Endothelial cell of umbilical vein (primary cell): ENCODE data around the gene PCDHB10. TPM values are rescaled to one million over a fixed set of nuclear protein-coding genes. Genes with fewer than 3 reads are reported as not detected.

Experiments
- BruUV-seq: library from RNA; stranded (reverse); fragments of 400-500 nt; replicated peaks from 2 replicates; lab custom pipeline; 2021; lab: Mats Ljungman, UMichigan
- CTCF ChIA-PET: fragments of 300-600, 350-600 bp; sonication (Branson Sonifier 250); formaldehyde crosslinking; loops from one replicate; lab custom pipeline; 2021; ENCODE audit warnings: antibody characterized with exemption, inconsistent platforms; lab: Charles Lee
- POLR2A ChIA-PET: fragments of 300-600, 350-600 bp; sonication (Branson Sonifier 250); formaldehyde crosslinking; loops from one replicate; lab custom pipeline; 2021; ENCODE audit warnings: antibody characterized with exemption, inconsistent platforms; lab: Charles Lee
- DNase-seq: peaks from one replicate; pipeline ENCODE4 v3.0.0-alpha.2; 2011; ENCODE audit warnings: low read depth, low spot score
- FAIRE-seq: peaks from 2 replicates; lab custom pipeline; 2011; peaks lifted over from hg19 to GRCh38; lab: Jason Lieb, UNC
- H2AFZ ChIP-seq: 2 replicates; pipeline ENCODE4 v1.6.0; 2012; ENCODE audit warnings: low read depth, low read length, control low read depth, inconsistent platforms
- H3K27ac ChIP-seq: 2 replicates; pipeline ENCODE4 v1.5.1; 2011; ENCODE audit warnings: low read depth, mild to moderate bottlenecking, control low read depth, low read length, moderate library complexity; ENCODE audit not compliant: insufficient read depth
- H3K27me3 ChIP-seq, 2 experiments: 2 replicates each; pipeline versions ENCODE4 v1.6.0 to v1.6.1; 2011; ENCODE audit warnings: low read length in 2 of 2, mixed read lengths in 1 of 2; ENCODE audit not compliant: control insufficient read depth in 2 of 2, insufficient read depth in 2 of 2
- H3K36me3 ChIP-seq, 2 experiments: 2 replicates in 1 of 2; 3 replicates in 1 of 2; pipeline ENCODE4 v1.5.1; 2011; ENCODE audit warnings: low read length in 2 of 2, mild to moderate bottlenecking in 1 of 2, moderate library complexity in 1 of 2; ENCODE audit not compliant: control insufficient read depth in 2 of 2, insufficient read depth in 2 of 2; ENCODE audit errors: extremely low read depth in 1 of 2
- H3K4me1 ChIP-seq: 3 replicates; pipeline ENCODE4 v1.5.1; 2011; ENCODE audit warnings: mild to moderate bottlenecking, low read length; ENCODE audit not compliant: control insufficient read depth, insufficient read depth; ENCODE audit errors: extremely low read depth
- H3K4me2 ChIP-seq: 2 replicates; pipeline ENCODE4 v1.6.1; 2011; ENCODE audit warnings: low read length, control low read depth, mixed read lengths; ENCODE audit not compliant: insufficient read depth
- H3K4me3 ChIP-seq, 3 experiments: fragments of 200-600 bp in 1 of 3; sonication (generic), shearing (Covaris generic) in 1 of 3; replicated peaks in 1 of 3; 2 replicates each; pipeline ENCODE4 v1.5.1; 2011 to 2016; ENCODE audit warnings: control low read depth in 3 of 3, low read length in 3 of 3, mild to moderate bottlenecking in 2 of 3, inconsistent platforms in 1 of 3, low read depth in 1 of 3, moderate library complexity in 1 of 3; ENCODE audit not compliant: insufficient read depth in 1 of 3
- H3K79me2 ChIP-seq: 2 replicates; pipeline ENCODE4 v1.6.0; 2012; ENCODE audit warnings: low read length, inconsistent platforms; ENCODE audit not compliant: control insufficient read depth, insufficient read depth
- H3K9ac ChIP-seq: replicated peaks from 2 replicates; pipeline ENCODE3; 2011; ENCODE audit warnings: low read length, control low read depth; ENCODE audit not compliant: insufficient read depth; ENCODE audit errors: extremely low read depth
- H3K9me1 ChIP-seq: replicated peaks from 3 replicates; pipeline ENCODE4 v1.6.0; 2011; ENCODE audit warnings: mild to moderate bottlenecking, low read length; ENCODE audit not compliant: control insufficient read depth, insufficient read depth; ENCODE audit errors: extremely low read depth
- H3K9me3 ChIP-seq: replicated peaks from 2 replicates; pipeline ENCODE4 v1.5.1; 2012; ENCODE audit warnings: low read length, inconsistent platforms; ENCODE audit not compliant: control insufficient read depth, insufficient read depth
- H4K20me1 ChIP-seq: replicated peaks from 2 replicates; pipeline ENCODE3; 2011; ENCODE audit warnings: mild to moderate bottlenecking, low read length; ENCODE audit not compliant: control insufficient read depth, insufficient read depth; ENCODE audit errors: extremely low read depth
- EZH2 ChIP-seq: IDR thresholded peaks from 2 replicates; pipeline ENCODE4 v1.6.1; 2012; ENCODE audit warnings: borderline replicate concordance, low read depth, mild to moderate bottlenecking, moderate library complexity, low read length, inconsistent platforms; ENCODE audit not compliant: severe bottlenecking
- FOS ChIP-seq: IDR thresholded peaks from 2 replicates; pipeline ENCODE4 v1.6.1; 2011; ENCODE audit warnings: mild to moderate bottlenecking, low read length, moderate library complexity, borderline replicate concordance; ENCODE audit not compliant: insufficient read depth
- GATA2 ChIP-seq: IDR thresholded peaks from 2 replicates; pipeline ENCODE4 v1.7.0; 2011; ENCODE audit warnings: low read depth, mild to moderate bottlenecking, moderate library complexity, mixed read lengths, low read length; ENCODE audit not compliant: insufficient read length, insufficient read depth
- MYC ChIP-seq: IDR thresholded peaks from one replicate; pipeline ENCODE4 v1.6.1; 2011; ENCODE audit warnings: mild to moderate bottlenecking, low read depth, low read length
- POLR2AphosphoS5 ChIP-seq: IDR thresholded peaks from 2 replicates; pipeline ENCODE4 v1.6.1; 2012; ENCODE audit warnings: low read depth, mild to moderate bottlenecking, control low read depth, low read length, moderate library complexity; ENCODE audit not compliant: insufficient read depth
- dilution Hi-C: fragments of 300-500 bp; cut with MboI; formaldehyde crosslinking; loops from one replicate; pipeline ENCODE4 v1.15.0; 2019; ENCODE audit warnings: low sequenced_read_pairs; ENCODE audit not compliant: extremely low pct_ligation_motif_present
- intact Hi-C: fragments of 100-400 bp; cut with micrococcal nuclease; formaldehyde crosslinking; loops from one replicate; pipeline ENCODE4 v1.10.0; 2022
- polyA plus RNA-seq, 4 experiments: library from polyadenylated mRNA; depleted of rRNA in 3 of 4; stranded (reverse) in 3 of 4; unstranded in 1 of 4; fragments of >200 nt; gene quantifications; 2 replicates each; pipeline versions ENCODE4 v1.2.1 to v1.2.3, GENCODE V29; 2011 to 2012; ENCODE audit warnings: missing spikeins in 1 of 4
- total RNA-seq: library from RNA; stranded (reverse); gene quantifications from 2 replicates; pipeline ENCODE4 v1.2.3, GENCODE V29; 2021
- TF ChIP-seq, protein P1 (sequence below), 2 donors: IDR thresholded peaks; 1 replicate in 1 of 2; 2 replicates in 1 of 2; pipeline ENCODE4 v1.5.1; 2011; ENCODE audit warnings: low read length in 2 of 2, mild to moderate bottlenecking in 2 of 2, moderate library complexity in 2 of 2, control low read depth in 1 of 2, inconsistent platforms in 1 of 2, low read depth in 1 of 2; ENCODE audit not compliant: insufficient read depth in 1 of 2; ENCODE audit errors: extremely low read depth in 1 of 2

PCDHB10 gene
- total and polyA plus RNA-seq, 2 donors (not counting 3 experiments of a cell fraction or from before 2014, with no cell fraction given), result 0.51 to 0.62 TPM

DNA sequence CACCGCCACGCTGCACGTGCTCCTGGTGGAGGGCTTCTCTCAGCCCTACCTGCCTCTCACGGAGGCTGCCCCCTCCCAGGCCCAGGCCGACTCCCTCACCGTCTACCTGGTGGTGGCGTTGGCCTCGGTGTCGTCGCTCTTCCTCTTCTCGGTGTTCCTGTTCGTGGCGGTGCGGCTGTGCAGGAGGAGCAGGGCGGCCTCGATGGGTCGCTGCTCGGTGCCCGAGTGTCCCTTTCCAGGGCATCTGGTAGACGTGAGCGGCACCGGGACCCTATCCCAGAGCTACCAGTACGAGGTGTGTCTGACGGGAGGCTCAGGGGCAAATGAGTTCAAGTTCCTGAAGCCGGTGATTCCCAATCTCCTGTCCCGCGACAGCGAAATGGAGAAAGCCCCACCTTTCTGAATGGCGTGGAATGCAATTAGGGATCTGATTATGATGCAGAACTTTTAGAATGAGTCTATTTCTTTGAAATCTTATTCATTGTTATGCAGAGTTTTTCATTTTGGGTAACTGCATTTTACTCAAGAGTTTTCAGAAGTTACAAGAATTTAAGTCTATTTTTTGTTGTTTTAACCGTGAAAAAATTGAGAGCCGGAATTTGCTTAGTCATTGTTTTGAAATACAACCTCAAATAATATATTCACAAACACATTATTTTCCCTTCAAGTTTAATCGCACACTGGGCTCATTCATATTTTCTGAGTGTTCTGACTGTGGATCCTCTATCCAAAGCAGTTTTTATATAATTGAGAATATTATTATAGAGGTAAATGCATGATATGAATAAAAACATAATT is 44.6 kb downstream of the PCDHB10 start:
- intact Hi-C loops, result no loop called here
- H3K9me1 ChIP-seq, result no peaks in the 10 kb centered on the region
- no peaks in the 10 kb centered on the region for H4K20me1 ChIP-seq
- H3K27me3 ChIP-seq, result peaks cover 0 to 5% of the 10 kb centered on the region in 2 experiments
- no peaks in the 10 kb centered on the region for H3K9me3 ChIP-seq
- ChIA-PET CTCF (no interaction called here), POLR2A (no interaction called here)
- TF ChIP-seq FOS (no peak), MYC (no peak), GATA2 (no peak), EZH2 (no peak), POLR2AphosphoS5 (no peak)
- TF ChIP-seq, protein P1, sequence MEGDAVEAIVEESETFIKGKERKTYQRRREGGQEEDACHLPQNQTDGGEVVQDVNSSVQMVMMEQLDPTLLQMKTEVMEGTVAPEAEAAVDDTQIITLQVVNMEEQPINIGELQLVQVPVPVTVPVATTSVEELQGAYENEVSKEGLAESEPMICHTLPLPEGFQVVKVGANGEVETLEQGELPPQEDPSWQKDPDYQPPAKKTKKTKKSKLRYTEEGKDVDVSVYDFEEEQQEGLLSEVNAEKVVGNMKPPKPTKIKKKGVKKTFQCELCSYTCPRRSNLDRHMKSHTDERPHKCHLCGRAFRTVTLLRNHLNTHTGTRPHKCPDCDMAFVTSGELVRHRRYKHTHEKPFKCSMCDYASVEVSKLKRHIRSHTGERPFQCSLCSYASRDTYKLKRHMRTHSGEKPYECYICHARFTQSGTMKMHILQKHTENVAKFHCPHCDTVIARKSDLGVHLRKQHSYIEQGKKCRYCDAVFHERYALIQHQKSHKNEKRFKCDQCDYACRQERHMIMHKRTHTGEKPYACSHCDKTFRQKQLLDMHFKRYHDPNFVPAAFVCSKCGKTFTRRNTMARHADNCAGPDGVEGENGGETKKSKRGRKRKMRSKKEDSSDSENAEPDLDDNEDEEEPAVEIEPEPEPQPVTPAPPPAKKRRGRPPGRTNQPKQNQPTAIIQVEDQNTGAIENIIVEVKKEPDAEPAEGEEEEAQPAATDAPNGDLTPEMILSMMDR (IDR thresholded peaks at IDR 0.05; ENCODE audit: extremely low read depth in 1 of 2, insufficient read depth in 1 of 2, low read depth in 1 of 2, low read length in 2 of 2), result no peak
- H2AFZ ChIP-seq, result no peak overlapping the region
- H3K4me3 ChIP-seq, result no peak overlapping the region
- H3K27ac ChIP-seq, result no peak overlapping the region
- DNase-seq (no peak), FAIRE-seq (no peak)
- H3K4me1 ChIP-seq, result no peaks in the 10 kb centered on the region
- H3K9ac ChIP-seq, result no peak overlapping the region
- no peaks in the 10 kb centered on the region for H3K36me3 ChIP-seq
- H3K4me2 ChIP-seq, result no peak overlapping the region
- dilution Hi-C loops, result no loop called here
- no peaks in the 10 kb centered on the region for H3K79me2 ChIP-seq
- no TSS peak for BruUV-seq
